GM12878 (cell line): ENCODE results near the gene DCBLD1. TPM values are rescaled to one million over a fixed set of nuclear protein-coding genes. Genes with fewer than 3 reads are reported as not detected.

Experiments used
- ATAC-seq: fragments of 200-7000 bp; cut with Tn5 transposase; 3 replicates; pipeline ENCODE4 v1.9.1; 2020; ENCODE audit warnings: mild to moderate bottlenecking, moderate library complexity
- BruUV-seq: library from RNA; stranded (reverse); fragments of 400-500 nt; replicated peaks from 2 replicates; lab custom pipeline; 2021; lab: Mats Ljungman, UMichigan
- CTCF ChIA-PET: fragments of 300-600 bp; sonication (Branson Sonifier 250); formaldehyde crosslinking; extraction: SDS; loops from one replicate; lab custom pipeline; 2021; ENCODE audit warnings: inconsistent platforms; lab: Yijun Ruan, JAX
- POLR2A ChIA-PET: fragments of 350-600 bp; formaldehyde crosslinking; extraction: SDS; loops from one replicate; lab custom pipeline; 2021; ENCODE audit warnings: inconsistent platforms; lab: Charles Lee
- RAD21 ChIA-PET: fragments of 300-600 bp; sonication (Branson Sonifier 250); formaldehyde crosslinking; loops from one replicate; lab custom pipeline; 2023; ENCODE audit warnings: antibody characterized with exemption; ENCODE audit not compliant: unreplicated experiment; lab: Charles Lee
- SMC1A ChIA-PET: fragments of 300-600 bp; sonication (Branson Sonifier 250); formaldehyde crosslinking; loops from one replicate; lab custom pipeline; 2023; ENCODE audit not compliant: unreplicated experiment, uncharacterized antibody; lab: Charles Lee
- DNase-seq: peaks from one replicate; pipeline ENCODE4 v3.0.0-alpha.2; 2011; ENCODE audit warnings: low read depth, low spot score
- FAIRE-seq: peaks from 3 replicates; lab custom pipeline; 2011; peaks lifted over from hg19 to GRCh38; lab: Jason Lieb, UNC
- H2AFZ ChIP-seq: 2 replicates; pipeline ENCODE4 v1.6.0; 2011; ENCODE audit warnings: low read depth, low read length, control low read depth; ENCODE audit not compliant: control insufficient read depth
- H3K27ac ChIP-seq: 2 replicates; pipeline ENCODE4 v1.5.1; 2011; ENCODE audit warnings: control low read depth; ENCODE audit not compliant: control insufficient read depth, insufficient read depth
- H3K27me3 ChIP-seq, 2 experiments: replicated peaks in 1 of 2; 2 replicates each; pipeline versions ENCODE4 v1.6.0 to v1.6.1; 2011; ENCODE audit warnings: low read length in 1 of 2; ENCODE audit not compliant: control insufficient read depth in 2 of 2, insufficient read depth in 2 of 2
- H3K36me3 ChIP-seq, 2 experiments: 2 replicates each; pipeline ENCODE4 v1.5.1; 2011; ENCODE audit warnings: low read length in 1 of 2; ENCODE audit not compliant: control insufficient read depth in 2 of 2, insufficient read depth in 2 of 2
- H3K4me1 ChIP-seq: 2 replicates; pipeline ENCODE4 v1.6.1; 2011; ENCODE audit warnings: mild to moderate bottlenecking, low read length, moderate library complexity, mixed read lengths; ENCODE audit not compliant: control insufficient read depth, insufficient read depth
- H3K4me2 ChIP-seq: 2 replicates; pipeline ENCODE4 v1.6.0; 2011; ENCODE audit warnings: control low read depth; ENCODE audit not compliant: control insufficient read depth, insufficient read depth
- H3K4me3 ChIP-seq: fragments of 200-600 bp; sonication (generic); 2 replicates; pipeline ENCODE4 v1.5.1; 2016
- H3K79me2 ChIP-seq: 2 replicates; pipeline ENCODE4 v1.6.0; 2011; ENCODE audit warnings: low read length; ENCODE audit not compliant: control insufficient read depth, insufficient read depth
- H3K9ac ChIP-seq: 2 replicates; pipeline ENCODE4 v1.8.0; 2011; ENCODE audit warnings: low read length, control low read depth, mixed read lengths; ENCODE audit not compliant: control insufficient read depth, insufficient read depth
- H3K9me3 ChIP-seq: replicated peaks from 3 replicates; pipeline ENCODE4 v1.5.1; 2011; ENCODE audit warnings: mild to moderate bottlenecking, low read length; ENCODE audit not compliant: control insufficient read depth, insufficient read depth
- H4K20me1 ChIP-seq: 2 replicates; pipeline ENCODE4 v1.6.0; 2011; ENCODE audit not compliant: control insufficient read depth, insufficient read depth
- MAX ChIP-seq: IDR thresholded peaks from 2 replicates; pipeline ENCODE4 v1.6.1; 2012; ENCODE audit warnings: low read depth, low read length, improper control_type of control experiment
- NFXL1 ChIP-seq: fragments of 450-650 bp; IDR thresholded peaks from 2 replicates; pipeline ENCODE4 v1.6.1; 2017; ENCODE audit warnings: antibody characterized with exemption, mild to moderate bottlenecking, borderline replicate concordance
- RELA ChIP-seq: fragments of 450-650 bp; IDR thresholded peaks from 2 replicates; pipeline ENCODE4 v1.8.0; 2014; ENCODE audit warnings: borderline replicate concordance; ENCODE audit not compliant: partially characterized antibody
- REST ChIP-seq: IDR thresholded peaks from 2 replicates; pipeline ENCODE4 v1.6.1; 2012; ENCODE audit warnings: mild to moderate bottlenecking, low read depth, low read length
- SKIL ChIP-seq: fragments of 450-650 bp; IDR thresholded peaks from 2 replicates; pipeline ENCODE4 v1.6.1; 2017; ENCODE audit warnings: mild to moderate bottlenecking, low read depth, inconsistent platforms; ENCODE audit not compliant: poor library complexity, severe bottlenecking
- SUPT20H ChIP-seq: IDR thresholded peaks from 2 replicates; pipeline ENCODE4 v1.6.1; 2011; ENCODE audit warnings: low read depth, mild to moderate bottlenecking, low read length, moderate library complexity, borderline replicate concordance; ENCODE audit not compliant: control insufficient read depth
- ZBTB40 ChIP-seq: fragments of 450-650 bp; IDR thresholded peaks from 2 replicates; pipeline ENCODE4 v1.6.1; 2016; ENCODE audit warnings: mild to moderate bottlenecking, moderate library complexity, borderline replicate concordance
- WGBS: methylation state at CpG from one replicate; pipeline ENCODE4 v1.1.6; 2016; ENCODE audit warnings: low lambda C conversion rate; ENCODE audit not compliant: insufficient replicate concordance, insufficient coverage; ENCODE audit errors: missing lambda C conversion rate; 5-methylcytosine and 5-hydroxymethylcytosine counted together
- in situ Hi-C: fragments of 300-500 bp; cut with MboI; formaldehyde crosslinking; loops from 9 replicates; pipeline ENCODE4 v1.14.3; 2018; ENCODE audit warnings: mixed read lengths
- intact Hi-C: fragments of 100-400 bp; cut with micrococcal nuclease; formaldehyde crosslinking; loops from one replicate; pipeline ENCODE4 v1.14.2; 2022; ENCODE audit not compliant: unreplicated experiment
- polyA plus RNA-seq, 11 experiments: library from polyadenylated mRNA; depleted of rRNA in 4 of 11; unstranded in 6 of 11; stranded (reverse) in 5 of 11; fragments of >200 nt; fragmentation: Nextera tagmentation in 4 of 11; fragmentation: Illumina TruSeq in 1 of 11; extraction: Ambion mirVana in 4 of 11; extraction: Trizol in 1 of 11; gene quantifications; 1 replicate in 1 of 11; 2 replicates in 10 of 11; pipeline versions ENCODE4 v1.2.1 to v1.2.3, GENCODE V29; 2011 to 2016; ENCODE audit warnings: inconsistent platforms in 2 of 11, missing spikeins in 2 of 11, low read depth in 1 of 11
- total RNA-seq, 4 experiments: library from RNA; depleted of rRNA in 3 of 4; stranded (reverse); fragments of >200 nt in 3 of 4; fragmentation: Illumina TruSeq in 1 of 4; extraction: Trizol in 1 of 4; gene quantifications; 2 replicates each; pipeline versions ENCODE4 v1.2.1 to v1.2.3, GENCODE V29; 2013 to 2021

DCBLD1 gene
- total and polyA plus RNA-seq, 10 of the 15 experiments (the other 5 are each of a cell fraction or from before 2014, with no cell fraction given) = 0.92 to 9.2 (median 8.3) TPM

GRCh38 chr6:117483645-117484016, 1.2 kb downstream of the DCBLD1 start (continued):
- TF ChIP-seq SKIL (peak; percentile 47), REST (no peak), RELA (no peak), NFXL1 (no peak)

GRCh38 chr6:117484052-117484646, 1.7 kb downstream of the DCBLD1 start:
- CTCF ChIA-PET = interaction anchor here (0.8 to 12.1 kb wide), 6 partner anchors 10 to 192 kb away, joined by 4 to 223 read pairs (median 9); no protein-coding TSS in a partner anchor
- RAD21 ChIA-PET = interaction anchor here (0.8 to 4.1 kb wide), 7 partner anchors 9 to 120 kb away, joined by 3 to 23 read pairs (median 5); partner anchors contain the start of gene GOPC
- 64% methylated on average over 8 of the region's 8 CpGs for WGBS
- FAIRE-seq (no peak), DNase-seq (no peak), ATAC-seq (no peak)
- no peaks in the 10 kb centered on the region for H4K20me1 ChIP-seq
- peak overlapping the region; percentile 85 for H2AFZ ChIP-seq
- peaks cover 2% of the 10 kb centered on the region; the same call in 1 of the 3 replicates for H3K9me3 ChIP-seq
- peaks cover 16% of the 10 kb centered on the region for H3K4me1 ChIP-seq
- SMC1A ChIA-PET = interaction anchor here (0.8 to 10.4 kb wide), 6 partner anchors 11 to 120 kb away, joined by 3 to 128 read pairs (median 6); partner anchors contain the start of gene GOPC
- intact Hi-C loops (no loop called here), in situ Hi-C loops (no loop called here)
- no peak for TF ChIP-seq SUPT20H
- peak; percentile 76; the same call in 1 of the 2 replicates for TF ChIP-seq ZBTB40
- no peak for TF ChIP-seq MAX
- peak overlapping the region; percentile 92 for H3K9ac ChIP-seq
- H3K36me3 ChIP-seq = no peaks in the 10 kb centered on the region
- H3K27me3 ChIP-seq = no peaks in the 10 kb centered on the region
- H3K4me3 ChIP-seq = peak overlapping the region; percentile 81
- TSS peak; percentile 54 for BruUV-seq
- POLR2A ChIA-PET = interaction anchor here (1.1 to 2.3 kb wide), 4 partner anchors 10 to 119 kb away, joined by 3 to 14 read pairs (median 10); partner anchors contain the start of gene GOPC
- H3K4me2 ChIP-seq = peak overlapping the region; percentile 92
- H3K27ac ChIP-seq = peak overlapping the region; percentile 66; the same call in 1 of the 2 replicates
- H3K79me2 ChIP-seq = peaks cover 6% of the 10 kb centered on the region
